Adrenal gland (tissue), 5 donors: ENCODE data around the gene LIMS1.
"Not testable (repeated sequence)": the region's sequence is repeated elsewhere in the genome, so short reads cannot be mapped to it uniquely, and the experiment has no call there.

Source experiments
- POLR2A ChIP-seq, 2 donors: fragments of 450-650 bp; IDR thresholded peaks; one replicate each; pipeline ENCODE4 v1.6.1; 2017; ENCODE audit warnings: antibody characterized with exemption in 2 of 2, mild to moderate bottlenecking in 2 of 2, moderate library complexity in 1 of 2
- TF ChIP-seq, protein P1 (sequence below), 6 experiments: fragments of 450-650 bp in 4 of 6; fragments of 200-600 bp in 2 of 6; sonication (generic) in 1 of 6; IDR thresholded peaks; 1 replicate in 5 of 6; 2 replicates in 1 of 6; pipeline versions ENCODE4 v1.5.1 to v1.8.0; 2016 to 2021; ENCODE audit warnings: antibody characterized with exemption in 6 of 6, mild to moderate bottlenecking in 2 of 6, moderate library complexity in 1 of 6
- donor health status: DM: no; HTN: no; CAD: no.

DNA sequence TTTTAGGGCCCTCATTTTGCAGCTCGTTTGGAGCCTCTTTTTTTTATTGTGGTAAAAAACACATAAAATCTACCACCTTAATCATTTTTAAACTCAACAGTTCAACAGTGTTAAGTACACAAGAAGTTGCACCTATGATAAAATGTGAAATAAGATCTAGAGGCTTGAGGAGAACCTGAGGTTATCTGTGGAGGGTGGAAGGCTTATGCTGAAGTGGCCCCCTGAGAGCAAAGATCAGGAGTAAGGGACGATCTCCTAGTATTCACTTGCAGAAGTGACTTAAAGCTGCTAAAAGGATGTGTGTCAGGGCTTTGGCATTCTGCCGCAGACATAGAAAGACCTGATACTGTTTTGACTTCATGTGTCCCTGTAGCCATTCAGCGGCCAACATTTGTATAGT, 61.5 kb downstream of the LIMS1 start:
- TF ChIP-seq, protein P1, sequence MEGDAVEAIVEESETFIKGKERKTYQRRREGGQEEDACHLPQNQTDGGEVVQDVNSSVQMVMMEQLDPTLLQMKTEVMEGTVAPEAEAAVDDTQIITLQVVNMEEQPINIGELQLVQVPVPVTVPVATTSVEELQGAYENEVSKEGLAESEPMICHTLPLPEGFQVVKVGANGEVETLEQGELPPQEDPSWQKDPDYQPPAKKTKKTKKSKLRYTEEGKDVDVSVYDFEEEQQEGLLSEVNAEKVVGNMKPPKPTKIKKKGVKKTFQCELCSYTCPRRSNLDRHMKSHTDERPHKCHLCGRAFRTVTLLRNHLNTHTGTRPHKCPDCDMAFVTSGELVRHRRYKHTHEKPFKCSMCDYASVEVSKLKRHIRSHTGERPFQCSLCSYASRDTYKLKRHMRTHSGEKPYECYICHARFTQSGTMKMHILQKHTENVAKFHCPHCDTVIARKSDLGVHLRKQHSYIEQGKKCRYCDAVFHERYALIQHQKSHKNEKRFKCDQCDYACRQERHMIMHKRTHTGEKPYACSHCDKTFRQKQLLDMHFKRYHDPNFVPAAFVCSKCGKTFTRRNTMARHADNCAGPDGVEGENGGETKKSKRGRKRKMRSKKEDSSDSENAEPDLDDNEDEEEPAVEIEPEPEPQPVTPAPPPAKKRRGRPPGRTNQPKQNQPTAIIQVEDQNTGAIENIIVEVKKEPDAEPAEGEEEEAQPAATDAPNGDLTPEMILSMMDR (IDR thresholded peaks at IDR 0.05): not testable (repeated sequence)
- TF ChIP-seq POLR2A (IDR thresholded peaks at IDR 0.05): not testable (repeated sequence)
